BJ (cell line): Measurements from ENCODE around the gene SPTBN2. TPM values are rescaled to one million over a fixed set of nuclear protein-coding genes. Genes with fewer than 3 reads are reported as not detected.
A peak's percentile ranks its signal among the peaks of the same experiment; 100 is the strongest.

Source experiments
- CTCF ChIA-PET: fragments of 350-600 bp; formaldehyde crosslinking; extraction: SDS; loops from one replicate; lab custom pipeline; 2021; ENCODE audit warnings: antibody characterized with exemption, inconsistent platforms; lab: Yijun Ruan, JAX
- POLR2A ChIA-PET: fragments of 300-600 bp; sonication (Branson Sonifier 250); formaldehyde crosslinking; extraction: SDS; loops from one replicate; lab custom pipeline; 2021; ENCODE audit warnings: antibody characterized with exemption; lab: Charles Lee
- DNase-seq: peaks from one replicate; pipeline ENCODE4 v3.0.0-alpha.2; 2011; ENCODE audit warnings: low read depth
- H3K27me3 ChIP-seq: 2 replicates; pipeline ENCODE4 v1.6.0; 2011; ENCODE audit warnings: low read length; ENCODE audit not compliant: control insufficient read depth, insufficient read depth
- H3K36me3 ChIP-seq: 2 replicates; pipeline ENCODE4 v1.5.1; 2011; ENCODE audit warnings: low read length; ENCODE audit not compliant: control insufficient read depth, insufficient read depth
- H3K4me3 ChIP-seq: 2 replicates; pipeline ENCODE4 v1.5.1; 2011; ENCODE audit warnings: low read depth, mild to moderate bottlenecking, control low read depth, low read length
- CTCF ChIP-seq: IDR thresholded peaks from 2 replicates; pipeline ENCODE4 v1.5.1; 2011; ENCODE audit warnings: low read depth, mild to moderate bottlenecking, control low read depth, inconsistent platforms, low read length, moderate library complexity; ENCODE audit not compliant: insufficient read depth
- polyA plus RNA-seq: library from polyadenylated mRNA; depleted of rRNA; stranded (reverse); fragments of >200 nt; gene quantifications from 2 replicates; pipeline ENCODE4 v1.2.3, GENCODE V29; 2011

Gene SPTBN2
- polyA plus RNA-seq, 1 experiment = 0.25 TPM

- H3K4me3 ChIP-seq = no peak overlapping the region
- H3K36me3 ChIP-seq = no peaks in the 10 kb centered on the region
- CTCF ChIA-PET = interaction anchor here (1.3 kb wide), 1 partner anchor 115 kb away, joined by 4 read pairs; no protein-coding TSS in a partner anchor
- no peak for DNase-seq
- POLR2A ChIA-PET = no interaction called here
- no peak for TF ChIP-seq CTCF
- H3K27me3 ChIP-seq = peaks cover 5% of the 10 kb centered on the region
Observed at GRCh38 chr11:66719111-66719872, 9.7 kb downstream of the SPTBN2 start.

GRCh38 chr11:66718320-66718971, 10.6 kb downstream of the SPTBN2 start:
- Histone ChIP-seq H3K36me3 (no peaks in the 10 kb centered on the region), H3K4me3 (no peak overlapping the region), H3K27me3 (peaks cover 5% of the 10 kb centered on the region)
- TF ChIP-seq CTCF = peak; percentile 45
- ChIA-PET CTCF (interaction anchor here (0.7 to 1.0 kb wide), 2 partner anchors 15 to 23 kb away, joined by 3 read pairs; no protein-coding TSS in a partner anchor), POLR2A (no interaction called here)
- DNase-seq = no peak

- ChIA-PET POLR2A (no interaction called here), CTCF (interaction anchor here (0.7 to 1.0 kb wide), 2 partner anchors 15 to 23 kb away, joined by 3 read pairs; no protein-coding TSS in a partner anchor)
- TF ChIP-seq CTCF = no peak
- H3K27me3 ChIP-seq = peaks cover 5% of the 10 kb centered on the region
- H3K36me3 ChIP-seq = no peaks in the 10 kb centered on the region
- DNase-seq = no peak
- H3K4me3 ChIP-seq = no peak overlapping the region
Observed at GRCh38 chr11:66717925-66718319, 11.1 kb downstream of the SPTBN2 start.

- H3K27me3 ChIP-seq = peaks cover 5% of the 10 kb centered on the region
- CTCF ChIA-PET = interaction anchor here (1.9 kb wide), 1 partner anchor 117 kb away, joined by 5 read pairs; no protein-coding TSS in a partner anchor
- POLR2A ChIA-PET = no interaction called here
- no peak for DNase-seq
- H3K4me3 ChIP-seq = no peak overlapping the region
- no peaks in the 10 kb centered on the region for H3K36me3 ChIP-seq
- no peak for TF ChIP-seq CTCF
Observed at GRCh38 chr11:66716996-66717395, 12.0 kb downstream of the SPTBN2 start.

- no peak for DNase-seq
- no peaks in the 10 kb centered on the region for H3K36me3 ChIP-seq
- H3K4me3 ChIP-seq = no peak overlapping the region
- POLR2A ChIA-PET = no interaction called here
- no peak for TF ChIP-seq CTCF
- H3K27me3 ChIP-seq = peaks cover 2% of the 10 kb centered on the region; the same call in 1 of the 2 replicates
- CTCF ChIA-PET = interaction anchor here (0.6 to 1.9 kb wide), 2 partner anchors 27 to 119 kb away, joined by 3 to 5 read pairs; no protein-coding TSS in a partner anchor
Observed at GRCh38 chr11:66715346-66716085, 13.5 kb downstream of the SPTBN2 start.
